DMS 273 (cell line): ENCODE results near the gene CREM.

Experiments used
- DNase-seq: peaks from one replicate; lab custom pipeline; 2025; ENCODE audit not compliant: unreplicated experiment; lab: John Stamatoyannopoulos, UW

The CREM gene

GRCh38 chr10:35218339-35218955, 91.8 kb downstream of the CREM start:
- DNase-seq: peak; percentile 91

GRCh38 chr10:35219292-35219691, 92.6 kb downstream of the CREM start:
- no peak for DNase-seq

- no peak for DNase-seq
These were observed 93.5 kb downstream of the CREM start for GRCh38 chr10:35219891-35220890.

GRCh38 chr10:35223016-35223415, 96.4 kb downstream of the CREM start:
- DNase-seq: no peak

- DNase-seq: no peak
These were observed 97.5 kb downstream of the CREM start for GRCh38 chr10:35224045-35224740.

GRCh38 chr10:35225204-35225603, 98.6 kb downstream of the CREM start:
- DNase-seq: no peak

- no peak for DNase-seq
These were observed 99.9 kb downstream of the CREM start for GRCh38 chr10:35226507-35226906.

GRCh38 chr10:35228058-35228457, 101.4 kb downstream of the CREM start:
- DNase-seq: peak; percentile 4

GRCh38 chr10:35231646-35232045, 105.0 kb downstream of the CREM start:
- no peak for DNase-seq

- peak; percentile 7 for DNase-seq
These were observed 105.9 kb downstream of the CREM start for GRCh38 chr10:35232527-35232926.

- DNase-seq: no peak
These were observed 107.4 kb downstream of the CREM start for GRCh38 chr10:35234073-35234472.

- peak; percentile 41 for DNase-seq
These were observed 110.1 kb downstream of the CREM start for GRCh38 chr10:35236739-35237138.

- no peak for DNase-seq
These were observed 111.3 kb downstream of the CREM start for GRCh38 chr10:35237766-35238512.

GRCh38 chr10:35244549-35244948, 117.9 kb downstream of the CREM start:
- DNase-seq: no peak

- no peak for DNase-seq
These were observed 120.2 kb downstream of the CREM start for GRCh38 chr10:35246770-35247343.

GRCh38 chr10:35251373-35252100, 124.9 kb downstream of the CREM start:
- peak; percentile 22 for DNase-seq

- DNase-seq: no peak
These were observed 130.7 kb downstream of the CREM start for GRCh38 chr10:35257057-35257983.

GRCh38 chr10:35259769-35260397, 133.2 kb downstream of the CREM start:
- peak; percentile 3 for DNase-seq
